ENCODE results near the gene TRIM27.

DNA sequence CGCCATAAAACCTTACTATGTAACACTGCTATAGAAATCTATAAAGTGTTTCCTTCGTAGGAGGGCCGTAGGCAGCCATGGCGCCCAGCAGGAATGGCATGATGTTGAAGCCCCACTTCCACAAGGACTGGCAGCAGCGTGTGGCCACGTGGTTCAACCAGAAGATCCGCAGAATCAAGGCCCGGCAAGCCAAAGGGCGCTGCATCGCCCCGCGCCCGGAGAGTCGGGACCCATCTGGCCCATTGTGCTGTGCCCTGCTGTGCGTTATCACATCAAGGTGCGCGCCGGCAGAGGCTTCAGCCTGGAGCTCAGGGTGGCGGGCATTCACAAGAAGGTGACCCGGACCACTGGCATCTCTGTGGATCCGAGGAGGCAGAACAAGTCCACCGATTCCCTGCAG lies 62.4 kb downstream of the TRIM27 start:
- TF ChIP-seq EP300 (IDR thresholded peaks at IDR 0.05), result no peak
- TF ChIP-seq, protein P1, sequence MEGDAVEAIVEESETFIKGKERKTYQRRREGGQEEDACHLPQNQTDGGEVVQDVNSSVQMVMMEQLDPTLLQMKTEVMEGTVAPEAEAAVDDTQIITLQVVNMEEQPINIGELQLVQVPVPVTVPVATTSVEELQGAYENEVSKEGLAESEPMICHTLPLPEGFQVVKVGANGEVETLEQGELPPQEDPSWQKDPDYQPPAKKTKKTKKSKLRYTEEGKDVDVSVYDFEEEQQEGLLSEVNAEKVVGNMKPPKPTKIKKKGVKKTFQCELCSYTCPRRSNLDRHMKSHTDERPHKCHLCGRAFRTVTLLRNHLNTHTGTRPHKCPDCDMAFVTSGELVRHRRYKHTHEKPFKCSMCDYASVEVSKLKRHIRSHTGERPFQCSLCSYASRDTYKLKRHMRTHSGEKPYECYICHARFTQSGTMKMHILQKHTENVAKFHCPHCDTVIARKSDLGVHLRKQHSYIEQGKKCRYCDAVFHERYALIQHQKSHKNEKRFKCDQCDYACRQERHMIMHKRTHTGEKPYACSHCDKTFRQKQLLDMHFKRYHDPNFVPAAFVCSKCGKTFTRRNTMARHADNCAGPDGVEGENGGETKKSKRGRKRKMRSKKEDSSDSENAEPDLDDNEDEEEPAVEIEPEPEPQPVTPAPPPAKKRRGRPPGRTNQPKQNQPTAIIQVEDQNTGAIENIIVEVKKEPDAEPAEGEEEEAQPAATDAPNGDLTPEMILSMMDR (IDR thresholded peaks at IDR 0.05), result no peak

Measured in ovary (tissue), 3 donors.